Activated naive CD8-positive, alpha-beta T cell treated with anti-CD3 and anti-CD28 coated beads, Interleukin-2, amount 10 ng/mL, durations not matched to agents 7 days and 5 days (primary cell): ENCODE results near the gene SCN3B. TPM values are rescaled to one million over a fixed set of nuclear protein-coding genes. Genes with fewer than 3 reads are reported as not detected.

Experiments used
- ATAC-seq: fragments of 150-1000 bp; cut with Tn5 transposase; one replicate; pipeline ENCODE4 v1.10.0; 2021; ENCODE audit warnings: low read depth, moderate library complexity
- POLR2A ChIA-PET: fragments of 350-600 bp; sonication (Branson Sonifier 250); formaldehyde crosslinking; loops from one replicate; lab custom pipeline; 2021; ENCODE audit warnings: antibody characterized with exemption; lab: Charles Lee
- DNase-seq: peaks from one replicate; pipeline ENCODE4 v3.0.0; 2021
- H3K27ac Mint-ChIP-seq: one replicate; pipeline ENCODE4 v1.8.0; 2022; ENCODE audit warnings: mild to moderate bottlenecking, mixed read lengths
- H3K27me3 Mint-ChIP-seq: one replicate; pipeline ENCODE4 v1.8.0; 2022; ENCODE audit warnings: mild to moderate bottlenecking, moderate library complexity, mixed read lengths
- H3K36me3 Mint-ChIP-seq: one replicate; pipeline ENCODE4 v1.8.0; 2021; ENCODE audit warnings: mild to moderate bottlenecking, mixed read lengths
- H3K4me1 Mint-ChIP-seq: one replicate; pipeline ENCODE4 v1.8.0; 2021; ENCODE audit warnings: mixed read lengths
- H3K4me3 Mint-ChIP-seq: one replicate; pipeline ENCODE4 v1.8.0; 2022; ENCODE audit warnings: mild to moderate bottlenecking, moderate library complexity, mixed read lengths
- H3K9me3 Mint-ChIP-seq: one replicate; pipeline ENCODE4 v1.8.0; 2021; ENCODE audit warnings: mixed read lengths
- total RNA-seq, 2 experiments: library from RNA; stranded (reverse); gene quantifications; one replicate each; pipeline ENCODE4 v1.2.3, GENCODE V29; 2021

Gene SCN3B
- total RNA-seq, 2 experiments from 2014 or later: not detected

GRCh38 chr11:123645286-123645975 is 9.0 kb downstream of the SCN3B start:
- Mint-ChIP-seq H3K27me3 (peaks cover 22% of the 10 kb centered on the region), H3K4me3 (no peak overlapping the region), H3K36me3 (no peaks in the 10 kb centered on the region), H3K4me1 (peaks cover 2% of the 10 kb centered on the region), H3K9me3 (no peaks in the 10 kb centered on the region), H3K27ac (no peak overlapping the region)
- ATAC-seq: no peak
- DNase-seq: no peak
- POLR2A ChIA-PET: no interaction called here

DNA sequence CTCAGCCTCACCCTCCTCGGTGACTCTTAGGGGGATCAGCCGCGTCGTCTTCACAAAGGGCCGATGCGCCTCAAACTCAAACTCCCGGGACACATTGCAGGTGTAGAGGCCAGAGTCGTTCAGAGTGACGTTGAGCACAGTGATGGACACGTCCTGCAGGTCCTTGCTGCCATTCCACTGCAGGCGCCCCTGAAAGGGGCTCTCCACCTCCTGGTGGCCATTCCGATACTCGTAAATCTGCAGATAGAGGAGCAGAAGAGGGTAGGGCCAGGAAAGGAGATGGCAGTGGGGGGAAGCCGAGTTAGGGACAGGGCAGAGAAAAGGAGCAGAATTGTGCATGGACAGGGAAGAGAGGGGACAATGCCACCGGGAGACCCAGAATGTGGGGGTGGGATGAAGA is 12.0 kb downstream of the SCN3B start:
- Mint-ChIP-seq H3K4me1 (peaks cover 2% of the 10 kb centered on the region), H3K36me3 (no peaks in the 10 kb centered on the region), H3K4me3 (no peak overlapping the region), H3K27me3 (peaks cover 18% of the 10 kb centered on the region), H3K27ac (no peak overlapping the region), H3K9me3 (no peaks in the 10 kb centered on the region)
- no peak for ATAC-seq
- DNase-seq: no peak
- POLR2A ChIA-PET: no interaction called here

- H3K36me3 Mint-ChIP-seq: no peaks in the 10 kb centered on the region
- POLR2A ChIA-PET: no interaction called here
- H3K27me3 Mint-ChIP-seq: peaks cover 15% of the 10 kb centered on the region
- no peak overlapping the region for H3K4me3 Mint-ChIP-seq
- DNase-seq (no peak), ATAC-seq (no peak)
- no peak overlapping the region for H3K27ac Mint-ChIP-seq
- no peaks in the 10 kb centered on the region for H3K9me3 Mint-ChIP-seq
- peaks cover 2% of the 10 kb centered on the region for H3K4me1 Mint-ChIP-seq
These were observed 13.0 kb downstream of the SCN3B start for GRCh38 chr11:123641495-123641840.

DNA sequence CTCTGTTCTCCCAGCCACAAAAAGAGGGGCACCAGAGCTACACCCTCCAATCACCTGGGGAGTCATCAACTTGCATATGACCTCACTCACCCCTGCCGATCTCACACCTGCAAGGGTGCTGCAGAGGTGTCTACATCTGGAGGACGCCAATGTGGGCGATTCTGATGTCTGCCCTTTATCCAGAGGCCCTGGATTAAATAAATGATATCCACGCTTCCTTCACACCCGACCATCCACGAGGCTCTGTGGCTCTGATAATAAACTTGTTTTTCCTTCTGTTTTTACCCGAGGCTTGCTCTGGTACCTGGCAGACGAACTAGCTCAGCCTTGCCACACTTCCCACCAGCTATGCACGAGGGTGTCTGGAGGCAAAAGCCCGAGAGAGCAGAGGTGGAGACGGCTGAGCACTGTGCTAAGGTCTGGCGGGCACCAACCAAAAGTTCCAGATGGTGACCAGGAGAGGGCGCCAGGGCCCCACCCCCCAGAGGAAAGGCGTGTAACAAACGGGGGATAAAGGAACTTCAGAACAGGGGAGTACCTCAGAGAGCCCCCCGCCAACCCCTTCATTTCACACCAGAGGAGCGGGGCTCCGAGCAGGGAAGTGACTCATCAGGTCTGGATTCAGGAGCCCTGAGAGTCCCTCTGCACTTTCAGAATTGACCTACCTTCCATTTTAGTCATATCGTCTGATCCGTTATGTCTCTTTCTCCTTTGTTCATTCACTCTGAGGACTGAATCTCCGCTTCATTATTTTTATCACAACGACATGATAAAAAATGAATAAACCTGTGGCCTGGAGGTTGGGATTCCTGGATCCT is 13.5 kb downstream of the SCN3B start:
- no peaks in the 10 kb centered on the region for H3K36me3 Mint-ChIP-seq
- DNase-seq (peak; percentile 67), ATAC-seq (peak; percentile 78)
- POLR2A ChIA-PET: no interaction called here
- H3K4me3 Mint-ChIP-seq: no peak overlapping the region
- no peak overlapping the region for H3K27ac Mint-ChIP-seq
- H3K9me3 Mint-ChIP-seq: no peaks in the 10 kb centered on the region
- peaks cover 15% of the 10 kb centered on the region for H3K27me3 Mint-ChIP-seq
- H3K4me1 Mint-ChIP-seq: peaks cover 2% of the 10 kb centered on the region

DNA sequence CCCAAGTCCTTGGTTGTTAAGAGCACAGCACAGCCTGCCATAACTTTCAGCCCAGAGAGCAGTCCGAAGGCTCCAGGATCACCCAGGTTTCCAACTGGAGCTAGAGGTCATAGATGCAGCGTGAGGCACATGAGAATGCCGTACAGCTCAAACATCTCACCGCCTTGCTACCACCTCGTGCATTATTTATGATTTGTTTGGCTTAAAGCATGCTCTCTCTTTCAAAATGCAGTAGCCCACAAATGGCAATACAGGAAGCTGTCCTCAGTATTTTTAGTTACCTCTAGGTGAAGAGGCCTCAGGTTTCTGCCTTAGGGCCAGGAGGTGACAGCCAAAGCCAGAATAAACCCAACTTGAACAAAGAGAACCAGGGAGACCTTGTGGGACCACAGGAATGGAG is 14.4 kb downstream of the SCN3B start:
- POLR2A ChIA-PET: no interaction called here
- no peaks in the 10 kb centered on the region for H3K9me3 Mint-ChIP-seq
- peaks cover 2% of the 10 kb centered on the region for H3K4me1 Mint-ChIP-seq
- DNase-seq (no peak), ATAC-seq (no peak)
- no peaks in the 10 kb centered on the region for H3K36me3 Mint-ChIP-seq
- peaks cover 14% of the 10 kb centered on the region for H3K27me3 Mint-ChIP-seq
- no peak overlapping the region for H3K4me3 Mint-ChIP-seq
- H3K27ac Mint-ChIP-seq: no peak overlapping the region

GRCh38 chr11:123630126-123630608 is 24.3 kb downstream of the SCN3B start:
- Mint-ChIP-seq H3K27me3 (peaks cover 17% of the 10 kb centered on the region), H3K9me3 (no peaks in the 10 kb centered on the region), H3K4me3 (no peak overlapping the region), H3K4me1 (peaks cover 3% of the 10 kb centered on the region), H3K27ac (no peak overlapping the region), H3K36me3 (peaks cover 7% of the 10 kb centered on the region)
- POLR2A ChIA-PET: no interaction called here
- ATAC-seq (no peak), DNase-seq (no peak)

GRCh38 chr11:123628936-123629683 is 25.3 kb downstream of the SCN3B start:
- no peak for ATAC-seq
- no peak overlapping the region for H3K27ac Mint-ChIP-seq

DNA sequence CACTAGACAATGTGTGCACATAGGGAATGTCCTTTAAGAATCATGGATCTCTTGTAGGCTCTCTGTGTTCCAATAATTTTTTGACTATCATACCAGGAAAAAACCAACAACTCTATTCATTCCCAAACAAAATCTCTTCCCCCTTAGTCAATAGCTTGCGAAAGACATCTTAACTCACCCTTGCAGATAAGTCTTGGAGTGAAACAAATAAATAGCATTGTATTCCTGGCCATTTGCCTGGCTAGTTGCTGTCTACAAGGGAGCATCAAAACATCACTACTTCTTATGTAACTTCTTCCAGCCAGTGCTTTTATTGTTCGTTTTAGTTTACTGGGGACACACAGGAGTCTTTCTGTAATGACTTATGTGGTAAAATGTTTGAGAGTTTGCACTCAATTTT is 29.4 kb downstream of the SCN3B start:
- Mint-ChIP-seq H3K27me3 (peaks cover 7% of the 10 kb centered on the region), H3K27ac (no peak overlapping the region), H3K4me3 (no peak overlapping the region), H3K36me3 (peaks cover 16% of the 10 kb centered on the region), H3K9me3 (no peaks in the 10 kb centered on the region), H3K4me1 (peaks cover 3% of the 10 kb centered on the region)
- DNase-seq: no peak
- no peak for ATAC-seq
- POLR2A ChIA-PET: no interaction called here

More at GRCh38 chr11:123628936-123629683, 25.3 kb downstream of the SCN3B start:
- Mint-ChIP-seq H3K9me3 (no peaks in the 10 kb centered on the region), H3K4me3 (no peak overlapping the region), H3K36me3 (peaks cover 8% of the 10 kb centered on the region), H3K4me1 (peaks cover 3% of the 10 kb centered on the region), H3K27me3 (peaks cover 12% of the 10 kb centered on the region)
- POLR2A ChIA-PET: no interaction called here
- DNase-seq: no peak

DNA sequence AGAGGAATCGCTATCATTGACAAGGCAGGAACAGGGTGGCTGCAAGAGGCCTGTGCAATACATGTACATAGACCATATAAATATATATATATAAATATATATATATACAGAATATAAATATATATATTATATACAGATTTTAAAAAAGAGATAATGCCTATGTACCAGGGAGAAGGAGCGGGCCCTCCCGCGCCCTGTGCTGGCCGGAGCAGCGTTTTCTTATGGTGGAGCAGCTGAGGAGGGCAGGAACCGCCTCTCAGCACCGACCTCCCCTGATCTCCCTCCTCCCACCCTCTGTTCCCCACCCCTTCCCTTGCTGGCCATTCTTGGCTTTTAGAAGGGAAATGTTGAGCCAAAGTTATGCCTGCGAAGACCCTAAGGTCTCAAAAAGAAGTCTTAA is 31.8 kb downstream of the SCN3B start:
- Mint-ChIP-seq H3K27me3 (no peaks in the 10 kb centered on the region), H3K27ac (no peak overlapping the region)

GRCh38 chr11:123616505-123617198 is 37.8 kb downstream of the SCN3B start:
- Mint-ChIP-seq H3K27me3 (no peaks in the 10 kb centered on the region), H3K4me1 (no peaks in the 10 kb centered on the region), H3K27ac (no peak overlapping the region), H3K36me3 (peaks cover 26% of the 10 kb centered on the region), H3K9me3 (no peaks in the 10 kb centered on the region), H3K4me3 (no peak overlapping the region)
- ATAC-seq (no peak), DNase-seq (no peak)
- POLR2A ChIA-PET: interaction anchor here (0.6 kb wide), 1 partner anchor 21 kb away, joined by 4 read pairs; no protein-coding TSS in a partner anchor

More for the DNA sequence above, 31.8 kb downstream of the SCN3B start:
- no peak for DNase-seq
- Mint-ChIP-seq H3K4me1 (no peaks in the 10 kb centered on the region), H3K4me3 (no peak overlapping the region), H3K9me3 (no peaks in the 10 kb centered on the region), H3K36me3 (peaks cover 30% of the 10 kb centered on the region)
- ATAC-seq: no peak
- POLR2A ChIA-PET: no interaction called here

- POLR2A ChIA-PET: no interaction called here
- Mint-ChIP-seq H3K4me3 (no peak overlapping the region), H3K36me3 (peaks cover 18% of the 10 kb centered on the region), H3K27me3 (no peaks in the 10 kb centered on the region), H3K4me1 (no peaks in the 10 kb centered on the region), H3K9me3 (no peaks in the 10 kb centered on the region), H3K27ac (peak overlapping the region; percentile 39)
- no peak for DNase-seq
- no peak for ATAC-seq
These were observed 42.7 kb downstream of the SCN3B start for GRCh38 chr11:123611698-123612097.

GRCh38 chr11:123608945-123609344 is 45.5 kb downstream of the SCN3B start:
- DNase-seq: no peak
- POLR2A ChIA-PET: no interaction called here
- peaks cover 24% of the 10 kb centered on the region for H3K36me3 Mint-ChIP-seq
- no peak for ATAC-seq
- H3K27me3 Mint-ChIP-seq: no peaks in the 10 kb centered on the region
- no peak overlapping the region for H3K27ac Mint-ChIP-seq
- no peak overlapping the region for H3K4me3 Mint-ChIP-seq
- H3K9me3 Mint-ChIP-seq: no peaks in the 10 kb centered on the region
- H3K4me1 Mint-ChIP-seq: no peaks in the 10 kb centered on the region

GRCh38 chr11:123608371-123608770 is 46.1 kb downstream of the SCN3B start:
- Mint-ChIP-seq H3K4me3 (no peak overlapping the region), H3K4me1 (no peaks in the 10 kb centered on the region), H3K9me3 (no peaks in the 10 kb centered on the region), H3K36me3 (peaks cover 27% of the 10 kb centered on the region), H3K27me3 (no peaks in the 10 kb centered on the region), H3K27ac (no peak overlapping the region)
- ATAC-seq (no peak), DNase-seq (no peak)
- POLR2A ChIA-PET: no interaction called here
